Fibroblast of lung (primary cell): ENCODE data around the gene BRD2. TPM values are rescaled to one million over a fixed set of nuclear protein-coding genes. Genes with fewer than 3 reads are reported as not detected.
"Not testable (repeated sequence)": the region's sequence is repeated elsewhere in the genome, so short reads cannot be mapped to it uniquely, and the experiment has no call there.

ENCODE experiments used
- DNase-seq, 2 donors: peaks; one replicate each; pipeline versions ENCODE4 v3.0.0 to v3.0.0-alpha.2; 2010; ENCODE audit warnings: low read depth in 2 of 2
- H2AFZ ChIP-seq: 2 replicates; pipeline ENCODE4 v1.5.1; 2012; ENCODE audit warnings: low read length, control low read depth, inconsistent platforms
- H3K27ac ChIP-seq: 2 replicates; pipeline ENCODE4 v1.5.1; 2011; ENCODE audit warnings: low read length, control low read depth; ENCODE audit not compliant: insufficient read depth
- H3K27me3 ChIP-seq: 2 replicates; pipeline ENCODE4 v1.5.1; 2011; ENCODE audit warnings: mild to moderate bottlenecking, low read length; ENCODE audit not compliant: control insufficient read depth, insufficient read depth
- H3K36me3 ChIP-seq: 2 replicates; pipeline ENCODE4 v1.5.1; 2011; ENCODE audit warnings: low read length; ENCODE audit not compliant: control insufficient read depth, insufficient read depth
- H3K4me1 ChIP-seq: 2 replicates; pipeline ENCODE4 v1.5.1; 2011; ENCODE audit warnings: low read length; ENCODE audit not compliant: control insufficient read depth, insufficient read depth; ENCODE audit errors: extremely low read depth
- H3K4me2 ChIP-seq: 2 replicates; pipeline ENCODE4 v1.5.1; 2011; ENCODE audit warnings: low read length, control low read depth; ENCODE audit not compliant: insufficient read depth; ENCODE audit errors: extremely low read depth
- H3K4me3 ChIP-seq, 4 experiments: fragments of 200-600 bp in 1 of 4; sonication (generic) in 1 of 4; replicated peaks in 1 of 4; 2 replicates each; pipeline ENCODE4 v1.5.1; 2011 to 2016; ENCODE audit warnings: low read length in 4 of 4, low read depth in 3 of 4, mild to moderate bottlenecking in 3 of 4, control low read depth in 2 of 4, inconsistent platforms in 1 of 4, mixed read lengths in 1 of 4; ENCODE audit not compliant: insufficient read depth in 1 of 4; ENCODE audit errors: control extremely low read depth in 1 of 4
- H3K79me2 ChIP-seq: 2 replicates; pipeline ENCODE4 v1.5.1; 2012; ENCODE audit warnings: mild to moderate bottlenecking, low read length, inconsistent platforms; ENCODE audit not compliant: control insufficient read depth, insufficient read depth
- H3K9ac ChIP-seq: 2 replicates; pipeline ENCODE4 v1.5.1; 2011; ENCODE audit warnings: mild to moderate bottlenecking, low read length, control low read depth; ENCODE audit not compliant: insufficient read depth
- H3K9me3 ChIP-seq: 2 replicates; pipeline ENCODE4 v1.5.1; 2012; ENCODE audit warnings: low read depth, low read length; ENCODE audit not compliant: control insufficient read depth, insufficient read depth
- H4K20me1 ChIP-seq: 2 replicates; pipeline ENCODE4 v1.5.1; 2011; ENCODE audit warnings: low read length; ENCODE audit not compliant: control insufficient read depth, insufficient read depth; ENCODE audit errors: extremely low read depth
- CTCF ChIP-seq, 2 donors: IDR thresholded peaks in 1 of 2; conservative IDR thresholded peaks in 1 of 2; 1 replicate in 1 of 2; 2 replicates in 1 of 2; pipeline ENCODE4 v1.5.1; 2011 to 2012; ENCODE audit warnings: low read length in 2 of 2, control low read depth in 1 of 2, inconsistent platforms in 1 of 2, low read depth in 1 of 2, mild to moderate bottlenecking in 1 of 2
- EZH2 ChIP-seq: IDR thresholded peaks from 2 replicates; pipeline ENCODE4 v1.5.1; 2012; ENCODE audit warnings: low read length, control low read depth, mild to moderate bottlenecking; ENCODE audit errors: missing control alignments
- polyA plus RNA-seq, 2 donors: library from polyadenylated mRNA; depleted of rRNA in 1 of 2; stranded (reverse) in 1 of 2; unstranded in 1 of 2; fragments of >200 nt; gene quantifications; 2 replicates each; pipeline ENCODE4 v1.2.1, GENCODE V29; 2011 to 2012; ENCODE audit warnings: missing spikeins in 1 of 2
- total RNA-seq: library from RNA; depleted of rRNA; stranded (reverse); fragments of >200 nt; gene quantifications from 2 replicates; pipeline ENCODE4 v1.2.1, GENCODE V29; 2014

BRD2 gene
- total and polyA plus RNA-seq, 2 donors (not counting 1 experiment from before 2014, with no cell fraction given) = 75.6 to 126 TPM

- no peaks in the 10 kb centered on the region for H3K36me3 ChIP-seq
- no peak overlapping the region for H3K27ac ChIP-seq
- no peak for DNase-seq
- TF ChIP-seq CTCF (conservative IDR thresholded peaks at IDR 0.05 in 1 of 2, IDR thresholded peaks at IDR 0.05 in 1 of 2; ENCODE audit: low read depth in 1 of 2, low read length in 2 of 2) (no peak), EZH2 (no peak)
- no peaks in the 10 kb centered on the region for H3K79me2 ChIP-seq
- H3K9ac ChIP-seq = no peak overlapping the region
- no peak overlapping the region for H3K4me3 ChIP-seq
- no peaks in the 10 kb centered on the region for H4K20me1 ChIP-seq
- H3K4me2 ChIP-seq = no peak overlapping the region
- H3K9me3 ChIP-seq = no peaks in the 10 kb centered on the region
- no peaks in the 10 kb centered on the region for H3K4me1 ChIP-seq
- H3K27me3 ChIP-seq = peaks cover 26% of the 10 kb centered on the region
- H2AFZ ChIP-seq = no peak overlapping the region
Measured at GRCh38 chr6:32938494-32938893, 29.9 kb upstream of the BRD2 start.

- TF ChIP-seq CTCF (conservative IDR thresholded peaks at IDR 0.05 in 1 of 2, IDR thresholded peaks at IDR 0.05 in 1 of 2; ENCODE audit: low read depth in 1 of 2, low read length in 2 of 2) (no peak), EZH2 (no peak)
- Histone ChIP-seq H3K36me3 (no peaks in the 10 kb centered on the region), H3K27ac (no peak within 1 kb of the TSS), H3K9ac (no peak within 1 kb of the TSS), H3K4me1 (peaks cover 4% of the 10 kb centered on the region), H3K9me3 (no peaks in the 10 kb centered on the region), H3K27me3 (peaks cover 20% of the 10 kb centered on the region), H4K20me1 (no peaks in the 10 kb centered on the region), H3K4me2 (peak within 1 kb of the TSS; percentile 0), H2AFZ (no peak within 1 kb of the TSS), H3K79me2 (no peaks in the 10 kb centered on the region), H3K4me3 (peak within 1 kb of the TSS in 1 of 4 experiments; percentile 40)
- DNase-seq = peak; percentile 64
Measured at GRCh38 chr6:32940656-32941213, 27.7 kb upstream of the BRD2 start, which contains the start of gene HLA-DMB. HLA-DMB (minus strand) TSS chr6:32941028; CDS start chr6:32940807, 221 bp downstream.

GRCh38 chr6:32941214-32941768, 27.1 kb upstream of the BRD2 start:
- H2AFZ ChIP-seq = no peak overlapping the region

GRCh38 chr6:32942555-32943123, 25.8 kb upstream of the BRD2 start:
- H3K79me2 ChIP-seq, H3K36me3 ChIP-seq, H3K4me3 ChIP-seq, H3K9ac ChIP-seq, H3K4me2 ChIP-seq, DNase-seq, H3K9me3 ChIP-seq, H3K27ac ChIP-seq, H2AFZ ChIP-seq, H3K27me3 ChIP-seq, H4K20me1 ChIP-seq, H3K4me1 ChIP-seq: not testable (repeated sequence)

More at GRCh38 chr6:32941214-32941768, 27.1 kb upstream of the BRD2 start:
- TF ChIP-seq CTCF (conservative IDR thresholded peaks at IDR 0.05 in 1 of 2, IDR thresholded peaks at IDR 0.05 in 1 of 2; ENCODE audit: low read depth in 1 of 2, low read length in 2 of 2) = no peak
- no peak for TF ChIP-seq EZH2
- H3K9me3 ChIP-seq = no peaks in the 10 kb centered on the region
- H3K27me3 ChIP-seq = peaks cover 18% of the 10 kb centered on the region
- no peaks in the 10 kb centered on the region for H3K79me2 ChIP-seq
- H3K4me1 ChIP-seq = peaks cover 4% of the 10 kb centered on the region
- H3K27ac ChIP-seq = no peak overlapping the region
- no peak overlapping the region for H3K4me3 ChIP-seq
- no peak overlapping the region for H3K4me2 ChIP-seq
- no peaks in the 10 kb centered on the region for H4K20me1 ChIP-seq
- H3K9ac ChIP-seq = no peak overlapping the region
- no peaks in the 10 kb centered on the region for H3K36me3 ChIP-seq
- no peak for DNase-seq
